Measurements from ENCODE around the gene HDAC9.

GRCh38 chr7:18940593-18941134 is 445.1 kb downstream of the HDAC9 start:
- TF ChIP-seq CTCF (IDR thresholded peaks at IDR 0.05; ENCODE audit: borderline replicate concordance, extremely low read depth, low read length, poor library complexity, severe bottlenecking), result no peak
- no peak for TF ChIP-seq EZH2 (IDR thresholded peaks at IDR 0.05; ENCODE audit: borderline replicate concordance, low read depth, low read length, severe bottlenecking)

Measured in DND-41 (cell line).